HG02870 (cell line): ENCODE results near the gene PRSS2.
A peak's percentile ranks its signal among the peaks of the same experiment; 100 is the strongest.

ENCODE experiments used
- ATAC-seq: cut with Tn5 transposase; IDR thresholded peaks from one replicate; pipeline ENCODE4 v1.9.1; 2021; ENCODE audit warnings: mild to moderate bottlenecking, moderate library complexity; ENCODE audit not compliant: unreplicated experiment

Gene PRSS2

GRCh38 chr7:142800088-142800487 lies 29.3 kb downstream of the PRSS2 start:
- no peak for ATAC-seq

GRCh38 chr7:142800699-142801260 lies 30.0 kb downstream of the PRSS2 start:
- ATAC-seq: no peak

GRCh38 chr7:142801601-142802295 lies 31.0 kb downstream of the PRSS2 start:
- ATAC-seq: no peak

DNA sequence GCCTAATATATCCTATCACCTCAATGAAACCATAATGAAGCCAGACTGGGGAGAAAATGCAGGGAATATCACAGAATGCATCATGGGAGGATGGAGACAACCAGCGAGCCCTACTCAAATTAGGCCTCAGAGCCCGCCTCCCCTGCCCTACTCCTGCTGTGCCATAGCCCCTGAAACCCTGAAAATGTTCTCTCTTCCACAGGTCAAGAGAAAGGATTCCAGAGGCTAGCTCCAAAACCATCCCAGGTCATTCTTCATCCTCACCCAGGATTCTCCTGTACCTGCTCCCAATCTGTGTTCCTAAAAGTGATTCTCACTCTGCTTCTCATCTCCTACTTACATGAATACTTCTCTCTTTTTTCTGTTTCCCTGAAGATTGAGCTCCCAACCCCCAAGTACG lies 31.5 kb downstream of the PRSS2 start:
- no peak for ATAC-seq

DNA sequence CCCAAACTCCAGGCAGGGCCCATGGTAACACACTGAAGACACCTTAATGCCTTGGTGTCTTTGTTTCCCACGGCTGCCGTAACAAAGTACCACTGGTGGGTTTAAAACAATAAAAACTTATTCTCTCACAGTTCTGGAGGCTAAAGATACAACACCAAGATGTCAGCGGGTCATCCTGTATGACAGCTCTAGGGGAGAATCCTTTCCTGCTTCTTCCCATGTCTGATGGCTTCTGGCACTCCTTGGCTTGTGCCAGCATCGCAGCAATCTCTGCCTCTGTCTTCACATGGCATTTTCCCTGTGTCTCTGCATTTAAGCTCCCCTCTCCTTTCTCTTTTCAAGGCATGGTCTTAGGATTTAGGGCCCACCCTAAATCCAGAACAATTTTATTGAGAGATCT lies 33.1 kb downstream of the PRSS2 start:
- ATAC-seq: no peak

- ATAC-seq: peak; percentile 10
These were observed 34.0 kb downstream of the PRSS2 start for GRCh38 chr7:142804728-142805207.

DNA sequence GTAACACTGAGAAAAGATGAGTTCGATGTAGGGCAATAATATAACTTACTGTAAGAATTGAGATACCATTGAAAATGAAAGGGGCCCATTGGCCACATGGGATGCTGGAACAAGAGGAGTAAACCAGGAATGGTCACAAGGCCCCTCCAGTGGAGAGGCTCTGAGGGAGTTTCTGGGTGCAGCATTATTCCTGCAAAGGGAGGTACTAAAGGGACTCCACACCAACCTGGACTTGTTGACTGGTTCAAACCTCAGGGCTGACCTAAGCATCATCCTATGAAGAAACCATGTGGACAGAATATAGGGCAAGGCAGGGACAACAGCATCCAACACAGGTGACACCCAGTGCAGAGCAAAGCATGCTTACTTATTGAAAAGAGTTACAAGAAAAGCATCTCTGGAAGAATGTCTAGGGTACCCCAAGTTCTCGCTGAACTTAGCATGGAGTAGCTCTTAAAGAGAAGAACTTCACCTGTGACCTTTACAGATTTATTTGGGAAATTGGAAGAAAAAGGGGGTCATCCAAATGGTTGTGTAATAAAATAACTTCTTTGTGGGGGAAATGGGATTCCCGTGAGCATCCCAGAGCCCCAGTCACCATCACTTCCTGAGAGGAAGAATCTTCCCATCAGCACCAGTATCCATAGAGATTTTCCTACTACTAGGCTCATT lies 34.7 kb downstream of the PRSS2 start:
- ATAC-seq: no peak

DNA sequence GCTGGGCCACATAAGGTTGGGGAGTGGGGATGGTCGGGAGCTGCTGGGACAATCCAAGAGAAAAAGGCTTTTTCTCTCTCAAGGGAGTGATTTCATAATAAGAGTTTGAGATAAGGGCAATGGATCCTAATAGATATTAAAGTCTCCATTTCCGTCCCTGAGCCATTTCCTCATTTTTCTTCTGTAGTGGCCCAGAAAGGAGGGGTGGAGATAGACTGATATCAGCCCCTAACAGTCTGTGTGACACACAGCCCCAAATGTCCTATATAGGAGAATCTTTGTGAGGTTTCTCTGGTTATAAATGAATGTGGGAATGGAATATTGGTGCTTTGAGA lies 35.2 kb downstream of the PRSS2 start:
- no peak for ATAC-seq

- no peak for ATAC-seq
These were observed 36.2 kb downstream of the PRSS2 start for GRCh38 chr7:142806957-142807356.

DNA sequence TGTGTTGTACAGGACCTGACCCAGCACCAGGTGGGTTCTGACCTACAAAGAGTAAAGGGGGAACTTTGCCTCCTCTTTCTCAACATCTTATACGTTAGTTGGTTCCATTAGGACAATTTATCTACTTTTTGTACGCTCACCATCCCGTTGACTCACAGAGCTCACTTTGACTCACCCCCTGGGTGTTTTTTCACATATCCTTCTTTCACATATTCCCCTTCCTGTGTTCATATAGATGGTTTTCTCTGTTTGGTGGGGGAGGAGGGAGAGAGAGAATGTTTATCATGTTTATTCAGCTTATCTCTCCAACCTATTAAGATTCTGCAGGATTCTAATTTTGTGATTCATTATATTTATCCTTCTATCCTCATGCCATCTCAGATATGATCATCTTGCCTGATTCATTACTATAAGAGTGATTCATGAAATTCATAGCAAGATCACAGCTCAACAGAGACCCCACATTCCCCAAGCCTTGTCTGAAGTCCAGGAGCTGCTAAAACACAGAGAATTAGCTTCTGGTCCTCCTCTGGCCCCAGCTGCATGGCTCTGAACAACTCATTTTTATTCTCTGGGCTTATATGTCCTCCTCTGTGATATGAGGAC lies 37.2 kb downstream of the PRSS2 start:
- ATAC-seq: peak; percentile 21

DNA sequence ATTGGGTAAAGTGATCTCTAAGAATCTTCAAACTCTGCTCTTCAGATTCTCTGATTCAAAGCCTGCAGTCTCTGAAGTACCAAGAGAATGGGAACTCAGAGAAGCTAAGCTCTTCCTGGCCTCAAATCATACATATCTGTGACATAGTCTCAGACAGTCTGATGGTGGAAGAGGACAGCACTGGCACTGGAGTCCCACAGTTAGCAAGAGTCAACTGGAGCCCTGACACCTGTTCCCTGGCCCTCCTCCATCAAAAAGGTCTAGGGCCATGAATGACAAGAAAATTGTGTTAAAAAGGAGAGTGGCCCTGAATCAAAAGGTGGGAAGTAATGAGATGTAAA lies 37.7 kb downstream of the PRSS2 start:
- ATAC-seq: peak; percentile 26

- peak; percentile 84 for ATAC-seq
These were observed 38.2 kb downstream of the PRSS2 start for GRCh38 chr7:142808802-142809583.

- no peak for ATAC-seq
These were observed 38.9 kb downstream of the PRSS2 start for GRCh38 chr7:142809671-142810070.

DNA sequence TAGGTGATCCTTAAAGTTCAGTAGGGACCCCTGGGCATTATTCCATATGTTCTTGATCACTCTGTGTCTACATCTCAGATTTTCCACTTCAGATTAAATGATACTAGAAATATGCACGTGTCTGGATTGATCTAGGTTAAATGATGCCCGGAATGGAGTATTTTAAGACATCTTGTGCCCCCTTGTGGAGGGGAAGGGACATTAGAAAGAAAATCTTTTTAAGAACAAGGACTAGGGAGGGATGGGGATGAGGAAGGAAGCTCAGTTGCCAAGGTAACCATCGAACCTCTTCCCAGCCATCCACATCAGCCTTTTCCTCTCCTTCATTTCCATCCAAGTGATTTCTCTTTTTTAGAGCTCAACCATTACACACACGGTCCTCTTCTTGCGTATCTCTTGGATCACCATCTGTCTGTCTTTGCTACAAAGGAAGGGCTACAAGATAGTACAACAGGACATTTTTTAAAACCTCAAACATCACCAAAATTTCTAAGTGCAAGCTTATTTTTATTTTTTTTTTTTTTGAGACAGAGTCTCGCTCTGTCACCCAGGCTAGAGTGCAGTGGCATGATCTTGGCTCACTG lies 40.5 kb downstream of the PRSS2 start:
- no peak for ATAC-seq

- ATAC-seq: no peak
These were observed 41.9 kb downstream of the PRSS2 start for GRCh38 chr7:142812437-142813215.

- ATAC-seq: no peak
These were observed 42.5 kb downstream of the PRSS2 start for GRCh38 chr7:142813226-142813625.

- no peak for ATAC-seq
These were observed 42.9 kb downstream of the PRSS2 start for GRCh38 chr7:142813699-142814098.

DNA sequence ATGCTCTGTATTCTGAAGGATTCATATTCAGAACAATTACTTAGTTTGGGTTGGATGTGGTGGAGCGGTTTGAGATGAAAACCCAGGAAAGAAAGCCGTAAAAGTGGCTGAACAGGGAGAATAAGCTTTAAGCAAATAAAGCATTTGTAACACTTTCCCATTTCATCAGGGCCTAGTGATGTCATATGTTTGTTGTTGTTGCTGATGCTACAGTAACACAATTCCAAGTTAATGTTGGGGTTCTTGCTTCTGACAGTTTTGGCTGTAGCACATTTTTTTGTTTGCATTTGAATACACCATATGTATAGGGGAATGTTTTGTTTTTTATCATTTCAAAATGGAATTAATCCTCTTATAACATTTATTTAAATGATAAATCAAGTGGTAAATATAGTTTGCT lies 43.7 kb downstream of the PRSS2 start:
- no peak for ATAC-seq

- ATAC-seq: no peak
These were observed 44.4 kb downstream of the PRSS2 start for GRCh38 chr7:142815134-142815533.

DNA sequence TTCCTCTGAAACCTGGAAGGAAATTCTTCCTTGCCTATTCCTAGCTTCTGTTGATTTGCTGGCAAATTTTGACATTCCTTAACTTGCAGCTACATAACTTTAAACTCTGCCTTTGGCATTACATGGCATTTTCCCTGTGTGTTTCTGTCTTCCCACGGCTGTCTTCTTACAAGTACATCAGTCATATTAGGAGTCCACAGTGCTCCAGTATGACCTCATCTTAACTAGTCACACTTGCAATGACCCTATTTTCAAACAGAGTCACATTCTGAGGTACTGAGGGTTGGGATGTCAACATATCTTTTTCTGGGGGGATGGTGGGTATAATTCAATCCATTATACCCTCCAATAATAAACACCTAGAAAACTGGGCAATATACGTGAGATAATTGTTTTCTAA lies 46.7 kb downstream of the PRSS2 start:
- ATAC-seq: no peak
